Adrenal gland (tissue), 5 donors: ENCODE measurements around the gene MCRIP1.

Experiments
- POLR2A ChIP-seq, 2 donors: fragments of 450-650 bp; IDR thresholded peaks; one replicate each; pipeline ENCODE4 v1.6.1; 2017; ENCODE audit warnings: antibody characterized with exemption in 2 of 2, mild to moderate bottlenecking in 2 of 2, moderate library complexity in 1 of 2
- TF ChIP-seq, protein P1 (sequence below), 6 experiments: fragments of 450-650 bp in 4 of 6; fragments of 200-600 bp in 2 of 6; sonication (generic) in 1 of 6; IDR thresholded peaks; 1 replicate in 5 of 6; 2 replicates in 1 of 6; pipeline versions ENCODE4 v1.5.1 to v1.8.0; 2016 to 2021; ENCODE audit warnings: antibody characterized with exemption in 6 of 6, mild to moderate bottlenecking in 2 of 6, moderate library complexity in 1 of 6
- donor health status: DM: no; HTN: no; CAD: no.

DNA sequence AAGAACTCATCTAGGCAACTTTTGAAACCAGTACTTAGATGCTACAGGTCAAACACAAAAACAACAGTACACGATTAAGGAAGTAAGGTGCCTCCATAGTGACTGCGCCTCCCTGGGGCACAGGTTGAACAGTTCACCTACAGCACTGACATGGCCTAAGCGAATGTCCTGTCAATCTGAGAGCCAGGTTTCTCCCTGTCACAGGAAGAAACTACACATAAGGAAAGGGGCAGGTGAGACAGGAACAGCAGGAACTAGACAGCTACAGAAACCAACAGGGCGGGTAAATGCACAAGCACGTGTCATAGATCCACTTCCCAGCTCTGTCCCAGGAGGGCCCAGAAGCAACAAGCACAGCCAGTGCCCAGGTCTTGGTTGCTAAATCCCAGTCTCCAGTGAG lies 46.0 kb upstream of the MCRIP1 start:
- TF ChIP-seq, protein P1, sequence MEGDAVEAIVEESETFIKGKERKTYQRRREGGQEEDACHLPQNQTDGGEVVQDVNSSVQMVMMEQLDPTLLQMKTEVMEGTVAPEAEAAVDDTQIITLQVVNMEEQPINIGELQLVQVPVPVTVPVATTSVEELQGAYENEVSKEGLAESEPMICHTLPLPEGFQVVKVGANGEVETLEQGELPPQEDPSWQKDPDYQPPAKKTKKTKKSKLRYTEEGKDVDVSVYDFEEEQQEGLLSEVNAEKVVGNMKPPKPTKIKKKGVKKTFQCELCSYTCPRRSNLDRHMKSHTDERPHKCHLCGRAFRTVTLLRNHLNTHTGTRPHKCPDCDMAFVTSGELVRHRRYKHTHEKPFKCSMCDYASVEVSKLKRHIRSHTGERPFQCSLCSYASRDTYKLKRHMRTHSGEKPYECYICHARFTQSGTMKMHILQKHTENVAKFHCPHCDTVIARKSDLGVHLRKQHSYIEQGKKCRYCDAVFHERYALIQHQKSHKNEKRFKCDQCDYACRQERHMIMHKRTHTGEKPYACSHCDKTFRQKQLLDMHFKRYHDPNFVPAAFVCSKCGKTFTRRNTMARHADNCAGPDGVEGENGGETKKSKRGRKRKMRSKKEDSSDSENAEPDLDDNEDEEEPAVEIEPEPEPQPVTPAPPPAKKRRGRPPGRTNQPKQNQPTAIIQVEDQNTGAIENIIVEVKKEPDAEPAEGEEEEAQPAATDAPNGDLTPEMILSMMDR (IDR thresholded peaks at IDR 0.05), result no peak
- TF ChIP-seq POLR2A (IDR thresholded peaks at IDR 0.05), result no peak
